HG03520 (cell line): Measurements from ENCODE around the gene SAP25.

ENCODE experiments used
- ATAC-seq: cut with Tn5 transposase; IDR thresholded peaks from one replicate; pipeline ENCODE4 v1.9.1; 2021; ENCODE audit warnings: mild to moderate bottlenecking, moderate library complexity; ENCODE audit not compliant: unreplicated experiment

Gene SAP25

DNA sequence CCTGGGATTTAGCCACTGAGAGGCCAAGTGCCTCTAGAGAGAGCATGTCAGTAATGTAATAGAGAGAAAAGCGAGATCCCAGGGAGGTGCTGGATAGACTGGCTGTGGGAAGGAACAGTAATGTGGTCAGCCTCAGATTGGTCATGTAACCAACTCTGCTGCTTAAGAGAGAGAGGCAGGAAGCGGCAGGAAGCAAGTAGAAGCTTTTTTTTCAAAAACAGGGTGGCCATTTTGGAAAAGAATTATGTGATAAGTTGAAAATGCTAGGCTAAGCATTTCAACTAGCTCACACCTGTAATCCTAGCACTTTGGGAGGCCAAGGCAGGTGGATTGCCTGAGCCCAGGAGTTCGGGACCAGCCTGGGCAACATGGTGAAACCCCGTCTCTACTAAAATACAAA lies 24.7 kb upstream of the SAP25 start:
- no peak for ATAC-seq

DNA sequence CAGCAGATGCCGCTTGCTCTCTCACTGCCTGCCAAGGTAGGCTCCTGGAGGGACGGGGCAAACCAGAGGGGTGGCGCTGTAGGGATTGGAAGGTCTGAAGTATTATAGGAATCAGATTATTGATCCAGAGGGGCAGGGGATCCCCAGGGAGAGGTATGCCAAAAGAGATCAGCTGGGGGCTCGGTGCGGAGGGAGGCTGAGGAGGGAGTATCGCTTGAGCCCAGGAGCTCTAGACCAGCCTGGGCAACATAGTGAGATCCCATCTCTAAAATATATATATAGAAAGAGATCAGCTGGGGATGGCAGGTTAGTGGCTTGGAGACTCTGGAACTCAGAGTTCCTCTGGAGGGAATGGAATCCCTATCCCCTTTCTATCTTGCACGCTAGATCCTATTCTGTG lies 21.5 kb upstream of the SAP25 start:
- no peak for ATAC-seq

DNA sequence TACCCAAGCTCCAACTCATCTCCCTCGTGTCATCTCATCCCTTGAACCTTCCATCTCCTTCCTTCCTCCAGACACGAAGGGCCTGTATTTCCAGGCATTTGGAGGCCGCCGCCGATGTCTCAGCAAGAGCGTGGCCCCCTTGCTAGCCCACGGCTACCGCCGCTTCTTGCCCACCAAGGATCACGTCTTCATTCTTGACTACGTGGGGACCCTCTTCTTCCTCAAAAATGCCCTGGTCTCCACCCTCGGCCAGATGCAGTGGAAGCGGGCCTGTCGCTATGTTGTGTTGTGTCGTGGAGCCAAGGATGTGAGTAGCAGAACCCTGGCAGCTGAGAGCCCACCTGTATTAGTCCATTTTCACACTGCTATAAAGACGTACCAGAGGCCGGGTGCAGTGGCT lies 17.9 kb upstream of the SAP25 start:
- no peak for ATAC-seq

DNA sequence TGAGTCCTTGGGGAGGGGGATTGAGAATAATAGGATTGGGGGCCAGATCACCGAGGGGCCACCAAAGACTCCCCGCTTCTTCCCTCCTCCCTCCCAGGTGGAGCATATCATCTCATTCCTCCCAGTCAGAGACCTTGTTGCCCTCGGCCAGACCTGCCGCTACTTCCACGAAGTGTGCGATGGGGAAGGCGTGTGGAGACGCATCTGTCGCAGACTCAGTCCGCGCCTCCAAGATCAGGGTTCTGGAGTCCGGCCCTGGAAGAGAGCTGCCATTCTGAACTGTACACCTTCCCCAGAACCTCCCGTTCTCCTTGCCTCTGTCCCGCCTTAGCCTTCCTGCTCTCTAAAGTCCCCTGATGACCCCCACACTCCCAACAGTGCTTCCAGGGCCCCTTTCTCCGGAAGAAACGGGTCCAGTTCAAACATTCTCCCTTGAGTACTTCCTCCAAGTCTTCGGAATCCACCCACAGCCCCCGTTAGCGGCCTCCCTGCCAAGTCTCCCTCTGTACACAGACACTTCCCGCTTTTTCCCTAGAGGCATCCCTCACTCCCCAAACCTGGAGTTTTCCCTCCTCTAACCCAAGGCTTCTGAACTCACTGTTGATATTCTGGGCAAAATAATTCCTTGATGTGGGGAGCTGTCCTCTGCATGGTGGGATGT lies 16.5 kb upstream of the SAP25 start:
- ATAC-seq, result no peak

DNA sequence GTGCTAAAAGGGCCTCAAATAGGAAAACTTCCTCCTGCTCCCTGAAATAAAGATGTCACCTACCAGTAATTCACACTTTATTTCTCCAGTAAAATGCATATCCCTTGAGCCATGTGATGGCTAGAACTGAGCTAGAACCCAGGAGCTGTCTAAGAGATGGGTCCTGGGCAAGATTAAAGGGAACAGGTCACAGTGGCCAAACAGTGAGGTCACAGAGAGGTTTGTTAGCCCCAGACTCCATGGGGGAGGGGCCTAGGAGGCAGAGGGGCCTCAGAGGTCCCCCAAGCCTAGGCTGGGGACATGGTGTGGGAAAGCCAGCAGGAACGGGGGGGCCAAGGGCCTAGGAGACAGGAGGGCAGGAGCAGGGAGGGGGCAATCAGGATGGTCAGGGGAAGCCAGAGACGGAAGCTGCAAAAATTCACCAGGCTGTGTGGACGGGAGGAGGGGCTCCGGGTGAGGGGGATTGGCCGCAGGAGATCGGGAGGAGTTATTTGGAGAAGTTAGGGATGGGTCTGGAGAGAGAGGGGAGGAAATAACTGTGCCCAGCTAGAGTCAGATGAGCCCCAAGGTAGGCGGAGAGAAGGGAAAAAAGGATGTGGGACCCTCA lies 15.7 kb upstream of the SAP25 start:
- ATAC-seq, result no peak

DNA sequence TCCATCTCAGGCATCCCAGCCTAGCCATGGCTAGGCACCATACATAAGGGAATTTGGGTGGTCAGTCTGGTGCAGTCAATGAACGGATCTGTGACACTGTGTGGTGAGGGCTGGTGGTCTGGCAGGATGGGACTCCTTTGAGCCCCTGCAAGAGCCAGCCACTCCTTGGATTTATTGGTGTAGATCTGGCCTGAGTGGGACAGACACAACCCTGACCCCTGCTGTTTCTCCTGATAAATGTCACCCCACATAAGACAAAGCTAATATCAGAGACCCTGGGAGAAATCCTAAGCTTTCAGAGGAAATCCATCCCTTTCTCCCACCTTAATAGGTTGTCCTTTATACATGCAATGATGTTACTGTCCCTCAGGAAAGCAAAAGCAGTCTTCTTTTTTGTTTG lies 14.7 kb upstream of the SAP25 start:
- no peak for ATAC-seq

DNA sequence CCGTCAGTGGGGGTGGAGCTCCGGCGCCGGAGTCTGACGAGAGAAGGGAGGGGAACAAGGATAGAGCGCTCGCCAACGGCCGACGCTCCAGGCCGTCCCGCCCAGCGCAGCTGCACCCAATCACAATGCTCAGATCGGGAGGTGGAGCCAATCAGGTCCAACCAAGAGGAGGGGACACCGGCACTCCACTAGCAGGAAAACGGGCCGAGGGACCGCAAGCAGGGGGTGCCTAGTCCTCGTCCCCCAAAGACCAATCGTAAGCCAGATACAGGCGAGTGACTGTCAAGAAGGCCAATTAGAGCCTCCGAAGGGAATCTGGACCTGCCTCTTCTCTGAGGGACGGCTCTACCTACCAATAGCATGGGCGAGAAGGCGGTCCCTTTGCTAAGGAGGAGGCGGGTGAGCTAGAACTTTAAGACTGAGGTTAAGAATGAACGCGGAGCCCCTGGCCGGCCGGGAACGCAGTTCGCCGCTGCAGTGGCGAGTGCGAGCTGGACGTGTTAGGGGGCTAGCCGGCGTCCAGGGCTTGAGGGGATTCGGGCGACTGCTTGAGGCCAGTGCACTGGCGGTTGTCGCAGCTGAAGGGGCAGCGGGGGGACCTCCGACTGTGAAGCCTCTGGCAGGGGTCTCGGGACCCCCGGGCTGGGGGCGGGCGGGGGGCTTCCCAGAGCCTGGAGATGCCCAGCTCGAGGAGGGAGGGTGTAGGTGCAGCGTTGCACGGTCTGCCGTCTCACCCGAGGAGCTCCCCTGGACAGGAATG lies 12.7 kb upstream of the SAP25 start, which contains the start of gene FBXO24:
TSS of gene FBXO24 (plus strand) at position 63 of the 760 bp plus-strand sequence. CDS start at position 361, 298 bp downstream.
- ATAC-seq, result peak; percentile 82

DNA sequence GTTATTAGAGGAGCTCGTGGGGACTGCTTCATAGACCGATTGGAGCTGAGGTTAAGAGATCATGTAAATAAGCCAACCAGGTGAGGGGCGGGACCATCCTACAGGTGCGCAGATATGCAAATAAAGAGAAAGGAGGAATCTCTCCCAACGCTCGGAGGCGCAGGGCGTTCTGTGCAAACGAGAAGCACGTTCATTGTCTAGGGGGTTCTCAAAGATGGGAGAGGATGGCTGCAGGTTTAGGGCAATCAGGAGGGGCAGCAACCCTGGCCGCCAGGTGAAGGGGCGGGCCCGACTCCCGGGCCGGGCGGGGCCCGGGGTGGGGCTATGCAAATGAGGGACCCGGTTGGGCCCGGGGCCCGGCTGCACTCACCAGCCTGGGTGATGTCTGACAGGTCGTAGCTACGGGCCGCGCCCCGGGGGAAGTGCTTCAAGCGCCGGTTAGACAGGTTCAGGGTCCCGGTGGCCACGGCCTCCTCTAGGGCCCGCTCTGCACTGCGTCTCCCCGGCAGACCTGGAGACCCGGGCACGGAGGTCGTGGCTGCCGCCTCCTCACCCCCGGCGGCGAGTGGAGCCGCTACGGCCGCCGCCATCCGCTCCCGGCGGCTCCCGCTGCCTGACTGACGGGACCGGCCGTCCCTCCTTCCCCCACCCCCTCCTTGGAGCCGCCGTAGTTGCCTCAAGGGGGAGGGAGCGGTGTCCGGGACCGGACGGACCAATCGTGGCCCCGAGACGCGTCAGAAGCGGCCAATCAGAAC lies 12.0 kb upstream of the SAP25 start, which contains the start of gene LRCH4:
TSS of gene LRCH4 (minus strand) at position 619 of the 755 bp plus-strand sequence. CDS start at position 590, 29 bp downstream.
- ATAC-seq, result no peak

DNA sequence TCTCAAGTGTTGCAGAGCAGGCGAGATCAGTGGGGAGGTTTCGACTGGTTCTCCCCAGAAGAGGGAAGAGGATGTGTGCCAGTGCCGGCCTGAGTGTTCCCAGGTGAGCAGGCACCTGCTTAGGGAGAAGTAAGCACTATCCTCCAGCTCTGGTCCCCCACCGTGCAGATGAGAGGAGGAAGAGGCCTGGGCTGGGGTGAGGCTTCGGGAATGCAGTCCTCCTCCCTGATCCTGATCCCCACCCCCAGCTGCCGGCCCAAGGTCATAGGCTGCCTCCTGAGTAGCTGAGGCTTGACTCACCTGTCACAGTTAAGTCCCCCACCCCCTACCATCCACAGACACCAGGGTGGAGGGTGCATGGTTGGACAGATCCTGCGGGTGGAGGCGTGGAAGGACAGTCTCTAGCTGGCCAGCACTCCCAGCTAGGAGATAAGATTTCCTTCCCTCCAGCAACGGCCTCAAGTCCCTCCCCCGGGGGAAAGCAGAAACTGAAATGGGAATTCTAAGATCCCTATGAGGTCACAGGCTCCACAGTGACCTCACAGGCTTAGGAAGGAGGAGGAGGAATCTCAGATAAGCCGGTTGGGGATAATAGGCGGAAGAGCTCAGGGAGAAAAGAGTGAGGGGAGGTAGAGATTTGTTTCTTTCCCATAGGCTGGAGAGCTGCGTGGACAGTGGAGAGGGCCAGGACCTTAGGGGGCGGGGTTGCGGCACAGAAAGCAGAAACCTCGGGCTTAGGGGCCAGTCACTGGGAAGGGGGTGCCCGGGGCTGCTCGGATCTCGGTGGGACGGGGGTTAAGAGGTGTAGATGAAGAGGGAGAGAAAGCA lies 11.2 kb upstream of the SAP25 start:
- no peak for ATAC-seq

DNA sequence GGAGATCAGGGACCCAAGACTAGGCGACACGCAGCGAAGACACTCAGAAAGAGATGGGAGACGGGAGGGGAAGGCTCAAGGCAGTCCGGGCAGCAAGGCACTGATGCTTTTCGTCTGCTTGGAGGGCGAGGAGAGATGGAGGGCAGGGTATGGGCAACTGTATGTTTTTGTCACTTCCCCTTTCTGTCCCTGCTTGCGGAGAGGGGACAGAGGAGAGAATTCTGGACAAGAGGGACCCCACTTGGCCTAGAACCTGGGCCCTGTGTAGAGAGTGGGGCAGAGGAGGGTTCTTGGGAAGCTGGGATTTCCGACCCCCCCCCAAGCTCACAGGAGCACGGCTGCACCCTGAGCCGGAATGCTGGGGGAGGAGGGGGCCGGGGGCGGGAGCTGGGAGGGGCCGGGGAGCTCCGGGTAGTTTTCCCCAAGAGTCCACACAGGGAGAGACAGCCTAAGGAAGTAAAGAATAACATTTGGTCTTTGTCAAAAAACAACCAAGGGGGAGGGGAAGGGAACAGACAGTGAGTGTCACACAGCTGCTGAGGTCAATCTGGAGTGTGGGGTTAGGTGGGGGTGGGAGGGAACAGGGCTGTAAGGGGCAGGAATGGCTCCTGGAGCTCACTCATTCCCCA lies 10.5 kb upstream of the SAP25 start:
- no peak for ATAC-seq

DNA sequence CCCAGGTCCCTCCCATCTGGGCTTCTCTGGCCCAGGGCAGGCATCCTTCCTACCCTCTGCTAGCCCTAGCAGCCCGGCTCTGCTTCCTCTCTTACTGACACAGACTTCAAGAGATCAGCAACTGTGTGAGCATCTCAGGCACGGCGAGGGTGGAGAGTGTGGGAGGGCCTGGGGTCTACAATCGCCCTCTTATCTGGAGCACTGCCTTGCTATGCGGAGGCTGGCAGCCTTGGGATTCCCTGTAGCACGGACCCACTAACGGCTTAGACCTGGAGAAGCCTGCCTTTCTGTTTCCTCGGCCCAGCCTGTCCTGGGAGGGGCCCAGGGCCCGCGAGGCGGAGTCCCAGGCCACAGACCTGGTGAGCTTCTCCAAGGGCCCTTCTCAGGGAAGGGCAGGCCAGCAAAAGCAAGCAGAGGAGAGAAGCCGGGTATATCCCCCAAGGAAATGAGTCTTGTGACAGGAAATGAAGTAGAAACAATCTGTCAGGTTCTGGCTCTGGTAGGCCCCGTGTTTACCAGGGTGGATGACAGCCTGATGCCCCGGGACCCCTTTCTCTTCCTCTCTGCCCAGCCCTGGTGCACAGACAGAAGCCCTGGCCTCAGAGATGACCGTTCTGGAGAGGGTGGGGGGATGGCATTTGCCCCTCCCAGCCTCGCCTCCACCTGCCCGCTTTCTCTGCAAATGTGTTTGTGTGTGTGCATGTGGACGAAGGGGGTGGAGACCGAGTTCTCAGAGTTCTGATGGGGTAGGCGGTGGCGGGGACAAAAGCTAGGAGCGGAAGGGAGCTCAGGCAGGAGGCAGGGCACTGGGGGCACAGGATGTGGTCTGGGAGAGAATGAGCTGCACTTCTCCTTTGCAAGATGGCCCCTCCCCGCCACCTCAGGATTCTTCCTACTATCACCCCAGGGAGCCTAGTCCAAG lies 9.7 kb upstream of the SAP25 start:
- ATAC-seq, result no peak

DNA sequence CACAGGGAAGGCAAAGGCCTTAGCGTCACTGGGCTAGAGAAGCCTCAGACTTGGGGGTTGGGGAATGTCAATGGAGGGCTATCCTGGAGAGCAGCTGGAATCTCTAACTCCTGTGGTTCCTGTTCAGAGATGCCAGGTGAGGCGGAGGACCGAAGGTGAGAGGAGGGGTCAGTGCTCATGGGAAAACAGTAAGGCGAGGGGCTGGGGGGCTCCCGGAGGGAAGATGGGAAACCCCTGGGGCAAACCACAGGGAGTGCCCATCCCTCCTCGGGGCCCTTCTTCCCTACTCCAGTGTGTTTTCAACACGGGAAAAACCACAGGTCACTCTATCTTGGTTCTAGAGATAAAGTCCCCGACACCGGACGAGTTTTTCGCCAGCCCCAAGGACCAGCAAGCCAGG lies 8.9 kb upstream of the SAP25 start:
- no peak for ATAC-seq

DNA sequence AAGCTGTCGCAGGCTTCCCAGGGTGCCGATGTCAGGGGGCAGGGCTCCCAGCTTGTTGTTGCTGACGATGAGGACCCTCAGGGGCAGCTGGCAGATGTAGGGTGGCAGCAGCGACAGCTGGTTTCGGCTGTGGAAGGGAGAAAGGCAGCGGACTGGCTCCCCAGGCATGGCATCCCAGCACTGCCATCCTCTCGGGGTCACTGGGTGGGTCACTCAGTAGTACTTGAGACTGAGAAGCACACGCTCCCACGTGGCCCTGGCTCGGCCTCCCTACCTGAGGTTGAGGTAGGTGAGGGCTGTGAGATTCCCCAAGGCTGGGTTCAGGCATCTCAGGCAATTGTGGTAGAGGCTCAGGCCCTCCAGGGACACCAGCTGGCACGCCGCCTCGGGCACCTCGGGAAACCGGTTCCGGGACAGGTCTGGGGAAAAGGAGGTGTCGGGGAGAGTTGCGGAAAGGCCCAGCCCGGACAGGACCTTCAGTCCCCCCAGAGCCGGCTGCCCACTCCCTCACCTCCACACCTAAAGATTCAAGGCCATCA lies 8.4 kb upstream of the SAP25 start:
- ATAC-seq, result no peak

DNA sequence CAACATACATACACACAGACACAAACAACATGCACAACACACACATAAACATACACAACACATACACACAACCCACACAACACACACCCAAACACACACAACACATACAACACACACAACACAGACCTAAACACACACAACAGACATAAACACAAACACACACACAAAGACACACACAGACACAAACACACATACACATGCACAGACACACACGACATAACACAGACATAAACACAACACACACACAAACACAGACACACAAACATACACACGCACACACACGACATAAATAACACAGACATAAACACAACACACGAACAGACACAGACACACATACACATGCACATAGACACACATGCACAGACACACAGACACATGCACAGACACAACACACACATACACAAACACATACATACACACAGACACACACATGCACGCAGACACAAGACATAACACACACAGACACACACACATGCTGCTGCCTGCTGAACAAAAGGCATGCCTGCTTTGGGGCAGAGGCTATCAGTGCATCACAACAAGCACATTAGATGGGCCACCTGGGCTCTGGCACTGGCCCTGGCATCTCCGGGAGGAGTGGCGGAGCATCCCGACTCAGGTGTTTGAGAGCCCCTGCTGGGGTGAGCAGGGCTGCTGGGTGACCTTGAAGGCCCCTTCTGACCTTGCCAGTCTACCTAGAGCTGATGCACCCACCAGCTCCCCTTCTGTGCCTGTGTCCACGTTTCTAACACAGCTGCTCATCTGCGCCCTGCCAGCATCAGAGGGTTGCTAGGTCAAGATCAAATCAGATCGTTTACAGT lies 7.0 kb upstream of the SAP25 start:
- ATAC-seq, result no peak

DNA sequence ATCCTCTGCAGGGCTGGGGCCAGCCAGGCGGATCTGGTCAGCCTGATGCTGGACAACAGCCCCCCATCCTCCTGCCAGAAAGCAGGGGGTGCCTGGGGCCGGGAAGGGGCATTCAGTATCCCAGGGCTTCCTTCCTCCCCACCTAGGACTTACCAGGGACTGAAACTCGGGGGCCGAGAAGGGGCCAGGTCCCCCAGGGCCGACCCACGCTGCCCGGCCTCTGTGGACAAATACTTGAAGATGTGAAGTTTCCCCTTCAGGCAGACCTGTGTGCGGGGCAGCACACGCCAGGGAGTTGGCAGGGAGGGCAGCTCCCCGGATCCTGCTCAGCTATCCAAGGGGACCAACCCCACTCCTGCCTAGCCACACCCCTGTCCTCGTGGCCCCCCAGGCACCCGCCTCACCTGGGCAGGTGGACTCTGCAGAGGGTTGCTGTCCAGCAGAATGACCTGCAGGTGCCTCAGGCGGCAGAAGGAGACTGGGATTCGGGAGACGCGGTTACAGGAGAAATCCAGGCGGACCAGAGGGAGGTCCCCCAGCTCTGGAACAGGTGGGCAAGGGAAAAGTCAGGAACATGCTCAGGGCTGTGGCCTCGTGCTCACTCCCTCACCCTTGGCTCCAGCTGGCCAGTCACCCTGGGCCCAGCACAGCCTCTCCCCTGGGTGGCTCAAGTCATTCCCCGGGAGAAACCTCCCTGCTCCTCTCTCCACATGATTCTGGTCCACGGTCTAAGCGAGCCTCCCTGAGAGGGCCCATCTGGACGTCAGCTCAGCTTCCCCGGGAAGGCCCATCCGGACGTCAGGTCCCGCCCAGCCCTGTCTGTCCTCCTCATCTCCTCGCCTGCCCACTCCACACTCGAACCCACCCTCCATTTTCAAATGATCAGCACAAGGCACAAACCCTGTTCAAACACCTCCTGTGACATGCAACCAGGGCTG lies 4.8 kb upstream of the SAP25 start:
- ATAC-seq, result no peak

DNA sequence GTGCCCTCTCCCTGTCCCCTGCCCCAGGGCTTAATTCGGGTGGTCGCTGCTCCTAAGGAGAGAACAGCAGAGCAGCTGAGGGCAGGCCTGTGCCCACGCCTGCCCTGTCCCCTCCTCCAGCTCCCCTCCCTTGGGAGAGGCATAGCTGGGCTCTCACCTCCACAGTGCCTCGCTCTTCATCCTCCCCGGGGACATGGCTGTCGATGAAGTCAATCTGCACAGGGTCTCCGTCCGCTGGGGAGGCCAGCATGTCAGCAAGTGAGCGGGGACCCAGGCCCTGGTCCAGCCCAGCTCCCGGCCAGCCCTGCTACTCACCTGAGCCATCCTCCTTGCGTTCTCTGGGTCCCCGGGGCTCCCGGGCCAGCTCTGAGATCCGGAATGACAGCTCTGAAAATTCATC lies 3.8 kb upstream of the SAP25 start:
- no peak for ATAC-seq

DNA sequence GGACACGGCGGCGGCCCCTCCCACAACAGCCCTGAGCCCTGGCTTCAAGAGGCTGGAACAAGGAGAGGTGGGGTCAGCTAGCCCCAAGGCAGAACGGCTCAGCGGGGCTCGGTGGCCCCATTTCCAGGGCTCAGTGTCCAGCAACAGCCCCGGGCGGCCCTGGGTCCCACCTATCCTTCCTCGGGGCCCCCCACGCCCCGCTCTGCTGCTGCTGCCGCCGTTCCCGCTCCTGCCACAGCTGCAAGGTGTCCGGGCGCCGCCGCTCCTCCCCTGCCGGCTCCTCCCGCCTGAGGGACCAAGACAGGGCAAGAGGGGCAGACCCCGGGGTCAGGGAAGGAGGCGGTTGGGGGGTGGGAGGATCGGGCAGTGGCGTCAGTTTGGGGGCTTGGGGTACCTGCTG lies 3.4 kb upstream of the SAP25 start:
- ATAC-seq, result no peak
